Effector memory CD8-positive, alpha-beta T cell (primary cell): ENCODE results near the gene SH2D3C.
A peak's percentile ranks its signal among the peaks of the same experiment; 100 is the strongest.

Source experiments
- ATAC-seq: fragments of 150-1000 bp; cut with Tn5 transposase; replicated peaks from 2 replicates; pipeline ENCODE4 v1.10.0; 2021; ENCODE audit warnings: mild to moderate bottlenecking, moderate library complexity
- DNase-seq, 3 experiments: peaks; one replicate each; pipeline ENCODE4 v3.0.0; 2021
- H3K27ac Mint-ChIP-seq, 2 donors: one replicate each; pipeline ENCODE4 v1.8.0; 2022; ENCODE audit warnings: mild to moderate bottlenecking in 2 of 2, mixed read lengths in 2 of 2, moderate library complexity in 2 of 2
- H3K27me3 Mint-ChIP-seq, 2 donors: one replicate each; pipeline ENCODE4 v1.8.0; 2022; ENCODE audit warnings: mixed read lengths in 2 of 2
- H3K36me3 Mint-ChIP-seq: one replicate; pipeline ENCODE4 v1.8.0; 2022; ENCODE audit warnings: mild to moderate bottlenecking, moderate library complexity, mixed read lengths; ENCODE audit not compliant: insufficient read depth
- H3K4me1 Mint-ChIP-seq, 2 donors: one replicate each; pipeline ENCODE4 v1.8.0; 2022; ENCODE audit warnings: low read depth in 2 of 2, mixed read lengths in 2 of 2
- H3K4me3 Mint-ChIP-seq, 2 donors: one replicate each; pipeline ENCODE4 v1.8.0; 2022; ENCODE audit warnings: mild to moderate bottlenecking in 2 of 2, mixed read lengths in 2 of 2, moderate library complexity in 2 of 2
- H3K9me3 Mint-ChIP-seq, 2 donors: one replicate each; pipeline ENCODE4 v1.8.0; 2022; ENCODE audit warnings: mixed read lengths in 2 of 2
- total RNA-seq, 9 experiments: gene quantifications; one replicate each; lab custom pipeline; 2026; lab: John Stamatoyannopoulos, UW

The SH2D3C gene
- total RNA-seq = 18.9 to 57.9 (median 35.3) reads per million in 9 experiments

- H3K9me3 Mint-ChIP-seq = no peaks in the 10 kb centered on the region
- peaks cover 50 to 61% of the 10 kb centered on the region in 2 donors for H3K4me1 Mint-ChIP-seq
- H3K27me3 Mint-ChIP-seq = no peaks in the 10 kb centered on the region
- H3K36me3 Mint-ChIP-seq = peaks cover 42% of the 10 kb centered on the region
- no peak for DNase-seq
- H3K27ac Mint-ChIP-seq = peak within 1 kb of the TSS; percentile 89 to 94
- peak within 1 kb of the TSS; percentile 92 to 97 for H3K4me3 Mint-ChIP-seq
- peak; percentile 10 for ATAC-seq
Observed at GRCh38 chr9:127778280-127779135, at the start of gene SH2D3C. TSS of gene SH2D3C (minus strand) at chr9:127778666. CDS start at chr9:127778627, 39 bp downstream.

- peaks cover 27% of the 10 kb centered on the region for H3K36me3 Mint-ChIP-seq
- no peaks in the 10 kb centered on the region for H3K9me3 Mint-ChIP-seq
- peak overlapping the region in 1 of 2 donors; percentile 76 for H3K27ac Mint-ChIP-seq
- no peak overlapping the region for H3K4me3 Mint-ChIP-seq
- H3K4me1 Mint-ChIP-seq = peaks cover 0 to 8% of the 10 kb centered on the region in 2 donors
- DNase-seq (no peak), ATAC-seq (no peak)
- no peaks in the 10 kb centered on the region for H3K27me3 Mint-ChIP-seq
Observed at GRCh38 chr9:127826253-127826913, 47.9 kb upstream of the SH2D3C start.

GRCh38 chr9:127825319-127826051, 47.0 kb upstream of the SH2D3C start:
- Mint-ChIP-seq H3K27ac (peak overlapping the region in 1 of 2 donors; percentile 76), H3K9me3 (no peaks in the 10 kb centered on the region), H3K36me3 (peaks cover 23% of the 10 kb centered on the region), H3K4me3 (no peak overlapping the region), H3K4me1 (peaks cover 0 to 8% of the 10 kb centered on the region in 2 donors), H3K27me3 (no peaks in the 10 kb centered on the region)
- ATAC-seq (no peak), DNase-seq (no peak)

- no peaks in the 10 kb centered on the region for H3K9me3 Mint-ChIP-seq
- no peaks in the 10 kb centered on the region for H3K27me3 Mint-ChIP-seq
- H3K36me3 Mint-ChIP-seq = peaks cover 28% of the 10 kb centered on the region
- no peak overlapping the region for H3K27ac Mint-ChIP-seq
- H3K4me1 Mint-ChIP-seq = peaks cover 3 to 5% of the 10 kb centered on the region in 2 donors
- H3K4me3 Mint-ChIP-seq = no peak overlapping the region
- DNase-seq = no peak
- no peak for ATAC-seq
Observed at GRCh38 chr9:127822108-127822507, 43.6 kb upstream of the SH2D3C start.

- Mint-ChIP-seq H3K36me3 (peaks cover 34% of the 10 kb centered on the region), H3K9me3 (no peaks in the 10 kb centered on the region), H3K27me3 (no peaks in the 10 kb centered on the region), H3K4me1 (peaks cover 3 to 5% of the 10 kb centered on the region in 2 donors), H3K27ac (peak overlapping the region in 1 of 2 donors; percentile 86), H3K4me3 (no peak overlapping the region)
- ATAC-seq = no peak
- DNase-seq = no peak
Observed at GRCh38 chr9:127818574-127818973, 40.1 kb upstream of the SH2D3C start.

- no peak overlapping the region for H3K4me3 Mint-ChIP-seq
- DNase-seq = no peak
- H3K36me3 Mint-ChIP-seq = peaks cover 35% of the 10 kb centered on the region
- no peak for ATAC-seq
- H3K9me3 Mint-ChIP-seq = no peaks in the 10 kb centered on the region
- no peaks in the 10 kb centered on the region for H3K27me3 Mint-ChIP-seq
- peaks cover 3 to 5% of the 10 kb centered on the region in 2 donors for H3K4me1 Mint-ChIP-seq
- H3K27ac Mint-ChIP-seq = peak overlapping the region in 1 of 2 donors; percentile 86
Observed at GRCh38 chr9:127817881-127818434, 39.5 kb upstream of the SH2D3C start.

- Mint-ChIP-seq H3K4me1 (peaks cover 3 to 5% of the 10 kb centered on the region in 2 donors), H3K36me3 (peaks cover 43% of the 10 kb centered on the region), H3K27me3 (no peaks in the 10 kb centered on the region), H3K4me3 (no peak overlapping the region), H3K27ac (peak overlapping the region; percentile 80 to 86), H3K9me3 (no peaks in the 10 kb centered on the region)
- ATAC-seq (no peak), DNase-seq (no peak)
Observed at GRCh38 chr9:127816728-127817127, 38.3 kb upstream of the SH2D3C start.

GRCh38 chr9:127816362-127816725, 37.9 kb upstream of the SH2D3C start:
- Mint-ChIP-seq H3K9me3 (no peaks in the 10 kb centered on the region), H3K36me3 (peaks cover 42% of the 10 kb centered on the region), H3K27me3 (no peaks in the 10 kb centered on the region), H3K4me3 (no peak overlapping the region), H3K27ac (peak overlapping the region in 1 of 2 donors; percentile 86), H3K4me1 (peaks cover 3 to 5% of the 10 kb centered on the region in 2 donors)
- DNase-seq (no peak), ATAC-seq (no peak)

- ATAC-seq = no peak
- peaks cover 48% of the 10 kb centered on the region for H3K36me3 Mint-ChIP-seq
- no peaks in the 10 kb centered on the region for H3K9me3 Mint-ChIP-seq
- no peaks in the 10 kb centered on the region for H3K27me3 Mint-ChIP-seq
- no peak overlapping the region for H3K27ac Mint-ChIP-seq
- DNase-seq = no peak
- H3K4me1 Mint-ChIP-seq = peaks cover 3 to 5% of the 10 kb centered on the region in 2 donors
- no peak overlapping the region for H3K4me3 Mint-ChIP-seq
Observed at GRCh38 chr9:127815512-127816361, 37.3 kb upstream of the SH2D3C start.

GRCh38 chr9:127814619-127815511, 36.4 kb upstream of the SH2D3C start:
- ATAC-seq = no peak
- no peak for DNase-seq
- peaks cover 3 to 5% of the 10 kb centered on the region in 2 donors for H3K4me1 Mint-ChIP-seq
- H3K27me3 Mint-ChIP-seq = no peaks in the 10 kb centered on the region
- H3K4me3 Mint-ChIP-seq = no peak overlapping the region
- peak overlapping the region in 1 of 2 donors; percentile 72 for H3K27ac Mint-ChIP-seq
- no peaks in the 10 kb centered on the region for H3K9me3 Mint-ChIP-seq
- peaks cover 48% of the 10 kb centered on the region for H3K36me3 Mint-ChIP-seq

- Mint-ChIP-seq H3K36me3 (peaks cover 49% of the 10 kb centered on the region), H3K4me1 (peaks cover 3 to 5% of the 10 kb centered on the region in 2 donors), H3K4me3 (no peak overlapping the region), H3K27me3 (no peaks in the 10 kb centered on the region), H3K9me3 (no peaks in the 10 kb centered on the region), H3K27ac (peak overlapping the region; percentile 31 to 72)
- ATAC-seq (no peak), DNase-seq (no peak)
Observed at GRCh38 chr9:127813686-127814226, 35.3 kb upstream of the SH2D3C start.
